GM21737 (cell line): Measurements from ENCODE around the gene SLC13A4.
"Not testable (repeated sequence)": the region's sequence is repeated elsewhere in the genome, so short reads cannot be mapped to it uniquely, and the experiment has no call there.

Experiments
- ATAC-seq: cut with Tn5 transposase; IDR thresholded peaks from one replicate; pipeline ENCODE4 v1.9.1; 2021; ENCODE audit warnings: mild to moderate bottlenecking, moderate library complexity; ENCODE audit not compliant: unreplicated experiment

The SLC13A4 gene

DNA sequence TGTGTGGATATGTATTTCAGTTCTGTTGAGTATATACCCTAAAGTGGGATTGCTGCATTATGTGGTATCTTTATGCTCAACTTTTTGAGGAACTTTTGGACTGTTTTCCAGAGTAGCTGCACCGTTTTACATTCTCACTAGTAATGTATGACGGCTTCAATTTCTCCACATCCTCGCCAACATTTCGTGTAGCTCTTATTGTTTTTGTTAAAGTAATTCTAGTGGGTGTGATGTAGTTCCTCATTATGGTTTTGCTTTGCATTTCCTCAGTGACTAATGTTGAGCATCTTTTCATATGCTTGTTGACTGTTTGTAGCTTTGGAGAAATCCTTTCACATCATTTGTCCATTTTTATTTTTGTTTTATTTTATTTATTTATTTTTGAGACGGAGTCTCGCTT lies 61.1 kb downstream of the SLC13A4 start:
- ATAC-seq, result no peak

DNA sequence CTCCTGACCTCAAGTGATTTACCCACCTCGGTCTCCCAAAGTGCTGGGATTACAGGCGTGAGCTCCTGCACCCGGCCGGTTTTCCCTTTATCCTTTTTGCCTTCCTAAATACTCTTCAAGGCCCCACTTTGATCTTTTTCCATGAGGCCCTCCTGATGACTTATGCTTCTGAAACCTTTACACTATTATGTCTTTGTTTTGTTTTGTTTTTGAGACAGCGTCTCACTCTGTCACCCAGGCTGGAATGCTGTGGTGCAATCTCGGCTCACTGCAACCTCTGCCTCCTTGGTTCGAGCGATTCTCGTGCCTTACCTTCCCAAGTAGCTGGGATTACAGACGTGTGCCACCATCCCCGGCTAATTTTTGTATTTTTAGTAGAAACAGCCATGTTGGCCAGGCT lies 61.8 kb downstream of the SLC13A4 start:
- no peak for ATAC-seq

DNA sequence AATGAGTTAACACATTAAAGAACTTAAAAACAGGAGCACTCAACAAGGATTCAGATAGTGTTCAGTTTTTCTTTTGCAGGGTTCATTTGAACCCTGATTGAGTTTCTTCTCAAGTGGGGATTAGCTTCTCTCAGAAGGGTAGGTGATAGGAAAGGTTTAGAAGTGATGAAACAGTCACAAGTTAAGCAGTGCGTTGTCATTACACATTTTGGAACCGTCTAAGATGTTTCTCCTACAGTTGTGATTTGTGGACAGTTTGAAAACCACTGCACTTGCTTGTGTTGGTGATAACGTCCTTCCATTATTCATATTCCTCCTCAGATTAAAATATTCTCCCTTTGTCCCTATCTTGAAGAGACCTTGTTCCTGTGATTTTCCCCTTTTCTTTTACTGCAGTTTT lies 62.9 kb downstream of the SLC13A4 start:
- no peak for ATAC-seq

DNA sequence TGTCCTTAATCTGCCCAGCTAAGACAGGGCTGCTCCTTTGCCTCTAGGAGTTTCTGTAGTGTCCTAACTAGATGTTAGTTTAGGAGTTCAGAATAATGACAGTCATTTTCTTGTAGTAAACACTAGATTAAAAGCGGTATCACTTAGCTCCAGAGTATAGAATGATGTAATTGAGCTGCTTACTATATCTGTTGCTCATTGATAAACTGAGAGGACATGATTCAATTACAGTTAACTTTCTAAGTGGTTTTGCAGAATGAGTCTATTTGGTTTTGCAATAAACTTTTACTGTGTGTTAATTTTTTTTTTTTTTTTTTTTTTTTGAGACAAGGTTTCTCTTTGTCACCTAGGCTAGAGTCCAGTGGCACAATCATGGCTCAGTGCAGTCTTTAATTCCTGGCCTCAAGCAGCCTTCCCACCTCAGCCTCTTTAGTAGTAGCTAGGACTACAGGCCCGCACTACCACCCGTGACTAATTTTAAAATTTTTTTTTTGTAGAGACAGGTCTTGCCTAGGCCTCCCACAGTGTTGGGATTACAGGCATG lies 63.9 kb downstream of the SLC13A4 start:
- ATAC-seq, result no peak

DNA sequence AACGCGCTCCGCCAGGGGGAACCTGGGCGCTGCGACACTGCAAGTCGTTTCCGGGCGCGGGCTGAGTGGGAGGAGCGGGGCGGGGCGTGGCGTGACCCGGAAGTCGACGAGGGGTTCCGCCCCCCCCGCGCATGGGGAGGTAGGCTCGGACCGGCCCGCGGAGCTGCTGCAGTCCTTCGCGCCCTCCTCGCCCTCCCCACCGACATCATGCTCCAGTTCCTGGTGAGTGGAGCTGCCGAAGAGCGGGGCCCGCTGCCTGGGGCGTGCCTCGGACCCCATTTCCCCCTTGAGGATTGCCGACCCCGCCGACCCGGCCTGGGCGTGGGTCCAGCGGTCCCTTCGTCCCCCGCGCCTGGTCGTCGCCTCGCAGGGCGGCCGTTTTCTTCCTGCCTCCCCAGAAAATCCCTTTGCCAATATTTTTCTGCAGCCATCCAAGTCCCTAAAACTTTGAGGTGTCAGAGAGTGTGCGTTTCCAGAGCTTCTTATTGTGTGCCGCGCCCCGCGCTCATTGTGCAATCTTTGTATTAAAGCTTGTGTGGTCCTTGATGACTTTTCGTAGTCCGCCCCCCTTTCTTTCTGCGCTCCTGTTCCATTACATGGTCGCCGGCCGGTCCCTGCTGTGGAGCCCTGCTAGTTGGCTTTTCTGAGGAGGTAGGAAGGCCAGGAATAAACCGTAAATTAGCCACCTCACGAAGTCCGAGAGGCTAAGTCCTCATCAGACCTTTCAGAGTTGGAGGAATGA lies 65.4 kb downstream of the SLC13A4 start, which contains the start of gene STMP1:
STMP1 (plus strand) TSS at position 142 of the 742 bp plus-strand sequence.
- ATAC-seq, result peak; percentile 96

DNA sequence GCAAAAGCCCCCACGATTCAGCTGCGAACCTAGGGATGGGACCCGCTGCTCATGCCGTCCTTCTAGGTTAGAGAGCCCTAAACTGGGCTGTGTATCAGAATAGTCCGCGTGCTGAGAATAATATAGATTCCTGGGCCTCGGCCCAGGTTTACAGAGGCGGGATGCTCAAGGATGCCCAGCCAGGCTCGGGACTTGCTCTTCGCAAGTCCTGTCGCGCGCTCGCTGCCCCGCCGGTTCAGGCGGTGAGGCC lies 65.9 kb downstream of the SLC13A4 start:
- no peak for ATAC-seq

DNA sequence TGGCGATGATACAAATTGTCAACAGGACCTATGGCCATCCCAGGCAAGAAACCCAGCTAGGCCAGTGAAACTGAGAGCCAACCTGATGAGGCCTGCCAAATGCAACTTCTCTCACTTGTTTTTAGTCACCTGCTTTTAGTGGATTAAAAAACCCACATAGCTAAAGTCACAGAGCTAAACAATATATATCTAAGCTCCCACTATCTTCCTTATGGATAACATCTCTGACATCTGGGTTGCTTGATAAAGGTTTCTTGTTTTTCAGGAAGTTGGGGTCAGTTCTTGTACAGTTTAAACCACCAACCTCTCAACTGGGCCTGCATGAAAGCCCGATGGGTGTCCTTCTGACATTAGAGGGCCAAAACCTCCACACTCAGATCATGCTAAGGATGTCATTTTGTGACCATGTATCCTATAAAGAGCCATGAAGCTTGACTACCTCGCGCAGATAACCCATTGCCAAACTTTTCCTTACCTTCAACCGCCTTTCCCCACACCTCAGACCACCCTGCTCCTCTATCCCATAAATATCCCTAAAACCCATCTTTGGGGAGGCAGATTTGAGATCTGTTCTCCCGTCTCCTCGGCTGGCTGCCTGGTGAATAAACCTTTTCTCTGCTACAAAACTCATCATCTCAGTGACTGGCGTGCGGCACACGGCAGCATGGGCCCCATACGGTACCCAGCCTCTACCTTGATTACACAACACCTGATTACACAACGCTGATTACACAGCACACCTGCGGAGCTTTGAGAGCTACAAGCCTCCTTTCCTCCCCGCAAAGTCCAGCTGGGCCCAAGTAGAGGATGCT lies 66.5 kb downstream of the SLC13A4 start:
- no peak for ATAC-seq

DNA sequence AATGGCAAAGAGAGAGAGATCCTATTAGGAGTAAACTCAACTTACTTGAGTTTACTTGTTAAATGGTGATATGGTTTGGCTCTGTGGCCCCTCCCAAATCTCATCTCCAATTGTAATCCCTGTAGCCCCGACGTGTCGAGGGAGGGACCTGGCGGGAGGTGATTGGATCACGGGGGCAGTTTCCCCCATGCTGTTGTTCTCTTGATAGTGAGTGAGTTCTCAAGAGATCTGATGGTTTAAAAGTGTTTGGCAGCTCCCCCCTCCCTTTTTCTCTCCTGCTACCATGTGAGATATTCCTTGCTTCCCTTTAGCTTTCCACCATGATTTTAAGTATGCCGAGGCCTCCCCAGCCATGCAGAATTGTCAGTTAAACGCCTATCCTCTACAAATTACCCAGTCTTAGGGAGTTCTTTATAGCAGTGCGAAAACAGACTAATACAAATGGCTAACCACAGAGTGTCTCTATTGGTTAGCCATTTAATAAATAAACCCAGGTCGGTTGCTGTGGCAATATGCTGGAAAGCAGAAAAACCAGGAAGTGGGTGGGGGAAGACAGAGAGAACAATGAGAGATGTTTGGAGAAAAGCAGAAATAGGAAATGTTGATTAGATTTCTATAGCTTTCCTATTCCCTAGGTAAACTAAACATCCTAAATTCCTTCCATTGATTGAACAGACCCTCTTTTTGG lies 68.7 kb downstream of the SLC13A4 start:
- no peak for ATAC-seq

DNA sequence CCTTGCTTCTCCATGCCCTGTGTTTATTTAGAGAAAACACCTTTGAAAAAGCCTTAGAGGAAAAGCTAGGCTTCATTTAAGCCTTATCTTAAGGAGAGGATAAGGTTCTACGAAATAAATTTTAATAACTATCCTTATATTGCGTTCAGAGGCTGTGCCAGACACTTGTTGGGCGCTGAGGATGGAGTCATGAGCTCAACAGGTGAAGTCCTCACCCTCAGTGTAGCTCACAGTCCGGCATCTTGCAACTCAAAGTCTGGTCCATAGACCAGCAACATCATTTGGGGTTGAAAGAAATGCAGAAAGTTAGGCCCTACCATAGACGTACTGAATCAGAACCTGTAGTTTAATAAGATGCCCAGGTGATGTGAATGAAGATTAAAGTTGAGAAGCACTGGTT lies 69.4 kb downstream of the SLC13A4 start:
- ATAC-seq, result no peak

DNA sequence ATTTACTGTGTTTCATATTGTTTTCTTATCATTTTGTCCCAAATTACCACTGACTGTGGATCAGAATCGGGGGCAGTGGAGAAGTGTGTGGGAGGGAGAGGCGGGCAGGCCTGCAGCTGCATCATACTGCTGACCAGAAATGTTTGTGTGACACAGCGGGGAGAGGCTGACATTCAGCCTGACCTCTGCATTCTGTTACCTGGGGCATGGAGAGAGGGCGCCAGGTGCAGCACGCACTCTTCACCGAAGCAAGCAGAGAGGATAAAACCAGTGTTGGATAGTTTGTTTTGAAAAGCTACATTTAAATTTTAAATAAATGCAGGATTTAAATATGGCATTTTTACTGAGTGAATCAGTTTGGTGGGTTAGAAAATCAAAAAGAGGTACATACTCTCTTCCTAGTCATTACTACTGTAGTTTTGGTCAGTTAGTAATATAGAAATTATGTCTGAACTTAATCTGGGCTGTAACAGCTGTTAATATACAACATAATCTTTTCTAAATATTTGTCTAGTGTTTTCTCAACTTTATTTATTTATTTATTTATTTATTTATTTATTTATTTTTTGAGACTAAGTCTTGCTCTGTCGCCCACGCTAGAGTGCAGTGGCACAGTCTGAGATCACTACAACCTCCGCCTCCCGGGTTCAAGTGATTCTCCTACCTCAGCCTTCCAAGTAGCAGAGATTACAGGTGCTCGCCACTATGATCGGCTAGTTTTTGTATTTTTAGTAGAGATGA lies 74.5 kb downstream of the SLC13A4 start:
- ATAC-seq, result no peak

DNA sequence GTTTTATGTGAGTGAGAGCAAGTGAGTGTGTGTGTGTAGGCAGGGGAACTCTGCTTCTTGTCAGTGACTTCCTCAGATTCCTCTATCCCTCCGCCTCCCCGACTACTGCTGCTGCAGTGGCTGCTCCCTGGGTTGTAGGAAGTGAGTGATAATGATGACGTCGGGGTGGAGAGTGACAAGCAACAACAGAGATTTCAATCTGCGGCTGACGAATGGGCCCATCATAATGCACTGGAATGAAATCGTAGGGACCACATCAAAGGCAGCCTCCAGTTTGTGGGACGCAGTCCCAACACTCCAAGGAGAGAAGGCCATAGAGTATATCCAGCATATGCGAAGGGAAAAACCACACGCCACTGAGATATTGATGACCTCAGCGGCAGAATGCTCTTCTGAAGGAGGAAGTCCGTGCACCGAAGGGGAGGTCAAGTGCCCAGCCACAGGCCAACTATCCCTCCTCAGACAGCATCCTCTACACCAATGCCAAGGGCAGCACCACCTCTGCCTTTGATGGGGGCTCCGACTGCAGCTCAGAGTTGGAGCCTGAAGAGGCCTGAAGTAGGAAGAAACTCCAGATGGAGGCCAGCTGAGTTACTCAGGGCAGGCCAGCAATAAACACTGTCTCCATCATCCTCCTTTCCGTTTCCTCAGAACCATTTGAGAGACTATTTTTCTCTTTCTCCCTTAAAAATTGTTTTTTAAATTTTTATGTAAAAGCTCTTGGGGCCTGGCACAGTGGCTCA lies 77.0 kb downstream of the SLC13A4 start:
- no peak for ATAC-seq

DNA sequence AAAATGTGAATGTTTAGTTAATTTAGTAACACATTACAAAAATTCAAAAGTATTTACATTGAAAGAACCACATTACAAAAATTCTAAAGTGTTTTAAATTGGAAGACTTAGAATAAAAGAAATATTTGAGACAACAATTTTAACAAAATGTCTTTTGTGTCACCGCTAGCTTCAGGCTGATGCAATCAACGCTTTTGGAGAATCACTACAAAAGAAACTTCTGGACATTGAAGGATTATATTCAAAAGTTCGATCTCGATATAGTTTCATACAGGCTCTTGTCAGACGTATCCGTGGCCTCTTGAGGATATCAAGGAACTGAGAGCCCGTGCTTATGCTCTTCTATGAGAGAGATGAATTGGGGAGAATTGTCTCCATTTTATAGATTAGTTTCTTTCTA lies 79.8 kb downstream of the SLC13A4 start:
- no peak for ATAC-seq

DNA sequence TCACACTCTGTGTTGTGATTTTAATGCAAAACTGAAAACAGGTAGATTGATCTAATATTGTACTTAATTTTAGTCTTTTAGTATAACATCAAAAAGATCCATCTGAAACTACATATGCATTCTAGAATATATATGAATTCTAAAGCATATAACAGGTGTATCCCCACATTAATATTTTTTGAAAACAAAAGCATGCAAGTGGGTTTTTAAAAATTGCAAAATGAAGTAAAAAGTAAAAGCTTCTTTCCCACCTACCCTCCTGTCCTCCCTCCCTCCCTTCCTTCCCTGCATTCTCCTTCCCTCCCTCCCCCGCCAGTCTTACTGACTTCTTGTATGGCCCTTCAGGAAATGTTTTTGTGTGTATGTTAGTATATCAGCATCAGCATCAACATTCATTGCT lies 80.2 kb downstream of the SLC13A4 start:
- ATAC-seq, result no peak

DNA sequence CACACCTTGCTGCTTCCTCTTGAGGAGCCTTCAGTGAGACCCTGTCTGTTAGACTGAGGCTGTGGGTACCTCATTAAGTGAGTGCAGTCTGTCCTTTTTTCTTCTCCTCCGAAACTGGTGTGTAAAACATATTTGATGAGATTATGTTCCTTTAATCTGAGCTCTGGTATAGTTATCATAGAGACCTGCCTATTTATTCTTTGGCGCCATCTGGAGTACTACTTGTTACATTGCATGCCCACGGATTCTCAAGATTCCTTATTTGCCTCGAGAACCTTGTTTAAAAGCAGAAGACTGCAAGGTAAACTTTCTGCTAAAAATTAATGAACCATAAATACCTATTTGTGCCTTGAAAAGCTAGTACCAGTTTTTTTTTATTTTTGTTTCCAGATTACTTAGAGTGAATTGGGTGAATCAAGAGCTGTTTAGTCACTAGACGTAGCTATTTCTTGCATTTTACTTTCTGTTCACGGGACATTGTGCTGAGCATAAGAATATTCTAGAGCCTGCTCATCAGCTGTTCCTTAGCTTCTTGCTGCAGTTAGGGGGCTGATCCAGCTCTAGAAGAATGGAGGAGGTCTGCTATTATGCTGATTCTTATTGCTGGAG lies 82.6 kb downstream of the SLC13A4 start:
- no peak for ATAC-seq

DNA sequence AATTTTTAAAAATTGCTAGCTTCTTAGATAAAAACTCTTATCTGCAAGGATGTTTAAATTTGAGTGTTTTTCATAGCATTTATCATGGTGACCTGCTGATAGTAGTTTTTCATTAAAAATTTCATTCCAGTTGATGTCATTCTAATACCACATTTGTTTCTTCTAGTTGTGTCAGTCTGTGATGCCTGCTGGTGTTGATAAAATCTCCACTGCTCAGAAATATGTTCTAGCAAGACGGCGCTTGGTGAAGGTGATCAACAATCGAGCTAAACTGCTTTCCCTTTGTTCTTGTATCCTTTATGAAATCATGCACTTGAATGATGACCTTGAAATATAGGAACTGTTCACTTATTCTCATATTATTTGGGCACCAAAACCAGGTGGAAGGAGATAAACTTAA lies 83.3 kb downstream of the SLC13A4 start:
- ATAC-seq, result no peak

DNA sequence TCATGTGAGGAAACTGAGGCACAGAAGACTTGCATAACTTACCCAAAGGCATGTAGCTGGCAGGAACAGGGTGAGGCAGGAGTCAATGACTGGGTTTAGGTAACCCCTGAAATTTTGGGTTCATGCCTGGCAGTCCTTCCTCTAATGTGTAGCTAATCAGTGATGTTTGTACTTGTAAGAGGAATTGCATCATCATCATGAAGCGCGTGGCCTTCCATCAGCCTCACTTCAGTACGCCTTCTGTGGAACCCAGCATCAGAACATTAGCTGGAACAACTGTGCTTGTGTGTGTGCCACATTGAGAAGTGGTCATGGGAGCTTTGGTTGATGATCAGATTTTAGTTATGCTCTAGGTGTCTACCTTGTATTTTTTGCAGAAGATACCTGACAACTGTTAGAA lies 83.8 kb downstream of the SLC13A4 start:
- ATAC-seq, result no peak

DNA sequence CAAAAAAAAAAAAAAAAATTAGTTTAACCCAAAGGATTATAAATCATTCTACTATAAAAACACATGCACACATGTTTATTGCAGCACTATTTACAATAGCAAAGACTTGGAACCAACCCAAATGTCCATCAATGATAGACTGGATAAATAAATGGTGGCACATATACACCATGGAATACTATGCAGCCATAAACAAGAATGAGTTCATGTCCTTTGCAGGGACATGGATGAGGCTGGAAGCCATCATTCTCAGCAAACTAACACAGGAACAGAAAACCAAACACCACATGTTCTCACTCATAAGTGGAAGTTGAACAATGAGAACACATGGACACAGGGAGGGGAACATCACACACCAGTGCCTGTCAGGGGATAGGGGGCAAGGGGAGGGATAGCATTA lies 88.3 kb downstream of the SLC13A4 start:
- ATAC-seq, result not testable (repeated sequence)

DNA sequence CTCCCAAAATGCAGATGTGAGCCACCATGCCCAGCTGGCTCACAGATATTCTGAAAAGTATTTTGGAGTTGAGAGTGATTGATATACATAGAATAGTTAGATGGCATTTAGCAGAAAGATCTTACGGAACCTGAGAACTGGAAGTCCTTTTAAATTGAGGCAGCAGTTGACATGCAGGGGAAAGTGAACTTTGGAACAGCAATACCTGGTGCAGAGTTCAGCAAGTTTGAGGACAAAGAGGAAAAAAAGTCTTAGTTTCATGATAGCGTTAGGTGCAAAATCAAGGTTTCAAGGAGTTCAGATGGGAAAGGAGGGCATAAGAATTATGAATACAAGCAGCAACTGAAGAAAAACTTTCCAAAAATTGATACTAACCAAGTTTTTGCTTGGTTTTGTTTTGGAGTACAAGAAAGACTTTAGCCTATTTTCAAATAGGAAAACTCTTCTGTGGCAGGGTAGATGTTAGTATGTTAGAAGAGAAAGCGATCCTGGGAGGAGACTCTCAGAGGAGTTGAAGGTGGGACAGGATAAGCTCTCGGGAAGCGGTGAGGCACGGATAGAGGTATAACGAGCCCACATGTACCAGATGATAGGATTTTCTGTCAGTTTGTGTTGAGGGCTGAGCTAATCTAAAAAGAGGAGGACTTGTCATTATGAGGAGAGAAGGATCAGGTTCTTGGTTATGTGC lies 93.7 kb downstream of the SLC13A4 start:
- ATAC-seq, result no peak
